GM19395 (cell line): ENCODE data around the gene NRG3.

Source experiments
- ATAC-seq: cut with Tn5 transposase; IDR thresholded peaks from one replicate; pipeline ENCODE4 v1.9.1; 2021; ENCODE audit warnings: mild to moderate bottlenecking, moderate library complexity; ENCODE audit not compliant: unreplicated experiment

Gene NRG3

DNA sequence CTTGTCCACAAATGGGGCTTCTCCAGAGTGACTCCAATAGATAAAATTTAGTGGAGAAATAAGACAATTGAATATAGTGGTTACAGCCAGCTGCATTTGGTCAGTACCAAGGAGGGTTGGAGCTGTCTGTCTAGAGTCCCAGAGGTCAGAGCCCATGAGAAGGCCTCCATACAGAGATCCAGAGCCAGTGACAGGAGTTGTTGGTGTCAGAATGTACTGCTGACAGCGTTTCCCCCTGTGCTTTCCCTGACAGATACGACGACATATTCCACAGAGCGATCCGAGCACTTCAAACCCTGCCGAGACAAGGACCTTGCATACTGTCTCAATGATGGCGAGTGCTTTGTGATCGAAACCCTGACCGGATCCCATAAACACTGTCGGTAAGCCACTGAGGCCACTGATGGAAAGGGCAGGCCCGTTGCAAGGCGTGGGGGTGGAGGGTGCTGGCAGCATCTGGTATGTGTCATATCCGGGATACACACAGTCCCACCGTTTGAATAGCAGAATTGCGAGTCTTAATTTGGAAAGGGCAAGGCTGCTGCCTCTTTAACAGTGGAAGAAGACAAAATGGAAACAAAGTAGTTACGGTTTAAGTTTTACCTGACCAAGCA lies 483.6 kb downstream of the NRG3 start:
- ATAC-seq = no peak

- ATAC-seq = no peak
Measured at GRCh38 chr10:82361256-82361655, 486.3 kb downstream of the NRG3 start.

DNA sequence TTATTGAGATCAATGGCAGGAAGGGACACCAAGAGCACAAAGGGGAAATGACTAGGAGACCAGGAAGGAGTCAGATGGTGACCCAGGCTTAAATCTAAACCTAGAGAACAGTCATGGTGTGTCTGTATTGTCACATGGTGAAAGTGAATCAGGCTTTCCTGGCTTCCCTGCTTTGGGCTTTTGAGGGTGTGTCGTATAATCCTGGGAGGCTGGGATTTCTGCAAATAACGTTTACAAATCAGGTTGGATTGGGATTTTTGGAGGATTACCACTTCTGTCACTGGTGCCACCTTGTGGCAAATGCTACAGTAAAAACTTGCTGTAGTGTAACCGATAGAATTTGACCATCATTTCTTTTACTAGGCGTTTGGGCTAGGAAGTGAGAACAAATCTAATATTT lies 502.6 kb downstream of the NRG3 start:
- ATAC-seq = no peak

DNA sequence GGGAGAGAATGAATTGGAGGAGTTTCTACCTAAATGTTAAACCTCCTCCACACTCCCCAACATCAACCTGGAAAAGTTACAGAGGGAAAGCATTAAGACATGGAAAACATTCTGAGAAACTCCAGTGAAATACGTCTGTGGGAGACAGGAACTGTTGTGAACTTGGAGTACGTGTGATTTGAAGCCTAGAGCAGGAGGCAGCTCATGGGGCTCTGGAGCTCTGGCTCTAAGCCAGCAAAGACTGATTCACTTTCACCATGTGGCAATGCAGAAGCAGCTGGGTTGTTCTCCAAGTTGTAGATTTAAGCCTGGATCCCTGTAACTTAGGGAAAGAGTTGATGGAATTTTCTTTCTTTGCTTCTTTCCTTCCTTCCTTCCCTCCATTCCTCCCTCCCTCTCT lies 503.2 kb downstream of the NRG3 start:
- no peak for ATAC-seq

GRCh38 chr10:82383350-82383749 lies 508.4 kb downstream of the NRG3 start:
- ATAC-seq = no peak

DNA sequence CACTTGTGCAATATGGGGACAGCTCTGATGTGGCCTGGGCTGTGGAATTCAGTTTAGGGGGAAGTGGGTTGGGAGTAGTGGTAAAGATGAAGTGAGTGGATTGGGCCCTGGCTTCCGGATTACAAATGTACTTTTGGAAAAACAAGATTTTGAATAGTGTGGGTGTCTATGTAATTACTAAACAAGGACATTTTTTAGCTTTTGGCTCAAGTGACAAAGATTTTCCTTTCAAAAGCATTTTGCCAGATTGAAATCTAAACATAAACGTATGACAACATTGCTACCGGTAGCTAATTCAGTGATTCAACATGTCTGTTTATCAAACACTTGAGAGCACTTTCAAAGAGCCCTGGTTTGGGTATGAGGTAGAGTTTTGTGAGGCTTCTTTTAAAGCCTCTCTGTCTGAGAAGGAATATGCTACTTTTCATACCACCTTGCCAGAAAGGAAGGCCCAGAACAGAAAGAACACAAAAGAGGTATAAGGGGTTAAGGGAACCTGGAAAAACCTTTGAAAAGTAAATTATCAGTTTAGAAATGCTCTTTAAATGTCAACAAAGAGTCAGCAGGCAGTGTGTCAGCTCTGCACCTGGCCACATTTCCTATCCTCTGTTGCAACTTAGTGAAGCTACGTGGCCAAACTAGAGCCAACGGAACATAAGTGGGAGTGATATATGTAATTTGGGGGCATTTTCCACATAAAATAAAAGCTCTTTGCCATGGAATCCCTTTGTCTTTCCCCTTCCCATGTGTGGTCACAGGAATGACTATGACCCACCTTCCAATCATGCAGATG lies 516.1 kb downstream of the NRG3 start:
- ATAC-seq = no peak

GRCh38 chr10:82391971-82392370 lies 517.0 kb downstream of the NRG3 start:
- ATAC-seq = no peak

- no peak for ATAC-seq
Measured at GRCh38 chr10:82392533-82392932, 517.5 kb downstream of the NRG3 start.

DNA sequence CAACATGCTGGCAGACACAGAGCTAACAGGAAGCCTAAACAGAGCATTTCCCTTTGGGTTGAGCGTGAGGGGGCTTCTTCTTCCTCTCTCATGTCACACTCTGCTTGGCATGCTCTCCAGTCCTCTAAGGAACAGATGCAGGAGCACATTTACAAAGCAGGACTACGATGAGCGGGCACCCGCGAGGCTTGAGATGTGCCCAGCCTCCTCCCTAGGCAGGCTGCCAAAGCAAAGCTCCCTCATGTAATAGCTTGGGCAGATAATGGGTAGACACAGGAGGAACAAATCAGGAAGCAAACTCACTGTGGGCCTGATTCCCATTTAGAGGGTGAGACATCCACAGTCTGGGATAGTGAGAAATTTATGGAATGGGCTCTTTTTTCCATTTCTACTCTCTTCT lies 519.1 kb downstream of the NRG3 start:
- ATAC-seq = no peak

DNA sequence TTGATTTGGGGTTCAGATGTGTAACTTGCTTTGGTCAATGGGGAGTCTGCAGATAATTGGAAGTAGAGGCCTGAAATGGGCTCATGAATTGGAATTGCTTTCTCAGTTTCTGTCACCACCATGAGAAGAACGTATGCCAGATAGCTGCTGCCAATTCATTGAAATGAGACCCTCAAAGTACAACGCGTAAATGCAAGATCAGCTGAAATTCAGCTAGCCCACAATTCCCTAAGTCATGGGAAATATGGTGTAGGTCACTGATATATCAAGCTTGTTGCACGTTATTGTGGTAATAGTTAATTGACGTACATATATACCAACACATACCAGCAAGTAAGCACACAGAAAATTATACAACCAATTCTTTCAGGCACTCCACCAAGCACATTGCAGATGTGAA lies 520.0 kb downstream of the NRG3 start:
- ATAC-seq = no peak

DNA sequence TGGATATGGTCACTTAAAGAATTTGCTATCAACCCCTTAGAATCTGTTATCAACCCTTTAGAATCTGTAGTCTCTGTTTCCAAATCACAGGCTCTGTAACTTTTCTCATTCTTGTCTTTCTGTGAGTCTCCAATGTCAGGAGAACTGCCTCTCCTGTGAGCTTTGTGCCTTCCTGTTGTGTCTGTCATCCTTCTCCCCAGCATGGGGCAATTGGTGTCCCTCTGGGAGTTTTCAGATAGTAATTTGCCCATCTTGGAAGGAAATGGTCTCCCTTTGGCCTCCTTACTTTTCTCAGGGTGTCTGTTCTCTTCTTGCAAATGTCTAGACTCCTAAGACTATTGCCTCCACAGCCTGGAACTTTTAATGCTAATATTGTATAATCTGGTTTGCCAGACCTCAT lies 521.9 kb downstream of the NRG3 start:
- no peak for ATAC-seq

DNA sequence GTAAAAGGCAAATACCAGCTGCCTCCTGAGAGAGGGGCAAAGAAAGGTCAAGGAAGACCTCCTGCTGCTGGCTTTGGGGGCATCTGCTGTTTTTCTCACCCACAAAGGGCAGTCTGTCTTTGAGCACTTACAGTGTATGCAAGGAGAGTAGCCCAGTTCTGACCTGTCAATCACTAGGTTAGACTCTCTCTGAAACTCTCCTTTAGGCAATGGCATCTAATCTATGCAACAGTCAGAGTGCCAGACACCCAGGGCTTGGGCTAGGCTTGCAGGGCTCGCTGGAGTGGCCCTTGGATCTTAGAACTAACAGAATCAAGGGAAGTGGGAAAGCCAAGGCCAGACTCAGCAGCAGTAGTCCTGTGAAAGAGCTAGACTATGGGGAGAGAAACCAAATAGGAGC lies 522.9 kb downstream of the NRG3 start:
- no peak for ATAC-seq

DNA sequence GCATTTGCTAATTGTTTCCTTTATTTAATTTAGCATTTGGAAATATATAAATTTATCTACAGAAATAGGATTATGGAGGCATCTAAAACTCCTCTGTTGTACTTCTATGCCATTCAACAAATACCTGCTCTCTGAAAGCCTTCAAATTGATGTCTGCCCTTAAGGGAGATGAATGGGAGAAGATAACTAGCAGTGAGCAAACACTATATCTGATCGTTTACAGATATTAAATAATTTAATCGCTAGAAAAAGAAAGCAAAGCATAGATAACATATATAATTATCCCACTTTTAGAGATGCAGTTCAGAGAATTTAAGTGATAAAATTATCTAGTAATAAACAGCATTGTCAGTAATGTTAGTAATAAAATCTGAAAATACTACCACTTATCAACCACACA lies 524.9 kb downstream of the NRG3 start:
- ATAC-seq = no peak

DNA sequence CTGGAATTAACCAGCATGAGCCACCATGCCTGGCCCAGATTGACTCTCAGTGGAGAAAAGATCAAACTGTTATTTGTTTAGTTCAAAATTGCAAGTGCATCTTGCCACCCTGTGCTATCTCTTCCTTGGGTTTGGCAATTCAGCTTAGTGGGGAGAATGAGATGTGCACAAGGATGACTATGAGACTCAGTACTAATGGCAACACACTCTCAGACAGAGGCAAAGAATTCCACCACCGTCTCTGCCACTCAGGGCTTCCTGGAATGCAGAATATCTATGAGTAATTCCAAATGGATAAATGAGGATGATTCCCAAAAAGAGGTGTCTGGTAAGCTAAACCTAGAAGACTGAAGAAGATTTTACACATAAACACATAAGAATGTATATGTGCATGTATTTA lies 525.8 kb downstream of the NRG3 start:
- ATAC-seq = no peak

GRCh38 chr10:82402906-82403401 lies 528.0 kb downstream of the NRG3 start:
- ATAC-seq = no peak

DNA sequence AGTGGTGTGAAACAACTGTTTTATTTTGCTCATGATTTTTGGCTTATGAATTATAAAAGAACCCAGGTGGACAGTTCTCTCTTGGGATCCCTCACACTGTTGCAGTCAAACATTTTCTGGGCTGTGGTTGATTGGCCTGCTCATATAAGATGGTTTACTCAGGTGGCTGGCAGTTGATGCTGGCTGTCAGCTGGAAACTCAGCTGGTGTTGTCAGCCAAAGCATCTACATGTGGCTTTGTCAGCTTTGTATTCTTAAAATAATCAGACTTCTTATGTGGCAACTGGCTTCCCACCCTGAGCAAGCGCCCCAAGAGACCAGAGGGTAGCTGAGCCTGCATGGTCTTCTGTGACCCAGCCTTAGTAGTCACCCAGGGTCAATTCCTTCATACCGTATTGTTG lies 534.7 kb downstream of the NRG3 start:
- no peak for ATAC-seq

GRCh38 chr10:82411416-82411815 lies 536.4 kb downstream of the NRG3 start:
- no peak for ATAC-seq

- no peak for ATAC-seq
Measured at GRCh38 chr10:82420001-82420400, 545.0 kb downstream of the NRG3 start.

GRCh38 chr10:82429302-82429701 lies 554.3 kb downstream of the NRG3 start:
- no peak for ATAC-seq

DNA sequence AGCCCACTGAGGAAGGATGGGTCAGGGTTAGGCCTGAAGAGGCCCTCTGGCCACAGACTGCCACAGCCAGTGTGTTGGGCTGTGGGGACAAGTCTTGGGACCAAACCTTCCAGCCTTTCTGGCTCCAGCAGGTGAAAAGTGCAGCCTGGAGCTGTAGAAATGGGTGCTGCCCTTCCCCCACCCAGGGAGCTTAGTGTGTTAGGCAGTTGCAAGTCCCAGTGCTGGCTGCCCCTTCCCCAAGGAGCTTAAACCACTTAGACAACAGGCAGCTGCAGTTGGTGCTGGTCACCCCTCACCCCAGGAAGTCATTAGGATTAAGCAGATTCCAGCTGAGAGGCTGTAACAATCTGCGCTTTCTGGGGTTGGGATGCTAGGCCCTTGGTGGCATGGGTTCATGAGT lies 563.3 kb downstream of the NRG3 start:
- ATAC-seq = no peak

DNA sequence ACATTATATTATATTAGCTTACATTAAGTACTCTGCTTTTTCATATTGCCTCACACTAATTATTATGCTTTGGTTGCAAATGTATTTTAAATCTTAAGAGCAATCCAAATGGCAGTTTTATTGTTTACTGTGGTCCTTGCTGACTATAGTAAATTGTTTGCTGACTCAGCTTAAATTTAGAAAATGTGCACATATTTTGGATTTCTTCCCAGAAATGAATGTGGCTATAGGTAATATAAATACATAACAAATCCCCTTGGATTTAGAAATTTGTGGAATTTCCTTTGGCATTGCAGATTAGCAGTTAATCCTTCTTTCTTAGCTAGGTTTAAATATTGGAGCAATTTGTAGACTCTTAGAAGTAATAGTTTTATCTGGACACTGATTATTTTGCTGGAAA lies 565.8 kb downstream of the NRG3 start:
- no peak for ATAC-seq

- ATAC-seq = no peak
Measured at GRCh38 chr10:82452046-82452445, 577.1 kb downstream of the NRG3 start.

DNA sequence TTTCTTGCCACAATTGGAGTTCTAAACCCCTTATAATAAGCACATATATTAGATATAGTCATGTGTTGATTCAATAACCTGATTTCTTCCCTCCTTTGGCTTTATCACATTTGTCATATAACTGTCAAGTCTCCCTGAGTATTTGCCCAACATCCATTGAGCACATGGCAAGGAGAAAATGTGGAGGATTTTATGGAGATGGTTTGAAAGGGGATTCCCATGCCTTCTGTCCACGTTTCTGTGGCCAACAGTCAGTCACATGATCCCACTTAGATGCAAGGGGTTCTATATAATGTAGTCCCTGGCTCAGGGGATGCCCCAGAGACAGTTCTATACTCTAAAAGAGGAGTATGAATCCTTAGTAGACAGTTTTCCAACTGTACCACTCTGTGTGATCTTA lies 577.7 kb downstream of the NRG3 start:
- ATAC-seq = no peak
